Stimulated activated CD4-positive, alpha-beta T cell treated with anti-CD3 and anti-CD28 coated beads, Interleukin-4, amount 100 ng/mL, for 48 hours (primary cell): ENCODE data around the gene AURKAIP1.

Experiments used
- DNase-seq, 2 donors: peaks; one replicate each; pipeline ENCODE4 v3.0.0-alpha.2; 2020; ENCODE audit warnings: low read depth in 2 of 2

AURKAIP1 gene

DNA sequence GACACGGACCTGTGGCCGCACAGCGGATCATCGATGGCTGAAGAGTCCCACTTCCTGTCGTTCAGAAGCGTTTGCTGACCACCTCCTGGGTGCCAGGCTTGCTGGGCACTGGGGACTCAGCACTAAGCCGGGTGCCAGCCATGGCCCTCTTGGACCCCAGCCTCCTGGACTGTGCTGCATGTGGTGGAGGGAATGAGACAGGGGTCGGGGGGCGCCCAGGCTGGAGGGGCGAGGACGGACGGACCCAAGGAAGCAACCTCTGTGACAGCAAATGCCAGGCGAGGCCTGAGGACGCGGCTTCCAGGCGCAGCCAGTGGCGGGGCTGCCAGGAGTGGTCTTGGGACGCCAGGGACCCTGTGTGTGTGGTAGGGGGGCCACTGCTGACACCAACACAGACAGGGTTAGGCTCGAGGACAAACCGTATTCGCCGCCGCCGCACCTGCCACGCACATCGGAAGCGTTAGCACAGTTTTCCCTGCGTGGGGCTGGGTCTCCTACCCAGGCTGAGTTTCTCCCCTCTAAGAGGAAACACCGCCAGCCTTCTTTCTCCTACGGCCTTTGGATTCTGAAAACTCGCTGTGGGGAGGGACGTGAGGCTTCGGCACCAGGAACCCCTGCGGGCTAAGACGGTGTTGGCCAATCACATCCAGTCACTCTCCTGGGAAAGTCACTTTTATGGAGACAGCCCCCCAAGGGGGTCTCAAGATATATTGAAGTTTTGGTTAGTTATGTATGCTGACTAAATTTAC, 13.6 kb downstream of the AURKAIP1 start:
- DNase-seq = no peak

DNA sequence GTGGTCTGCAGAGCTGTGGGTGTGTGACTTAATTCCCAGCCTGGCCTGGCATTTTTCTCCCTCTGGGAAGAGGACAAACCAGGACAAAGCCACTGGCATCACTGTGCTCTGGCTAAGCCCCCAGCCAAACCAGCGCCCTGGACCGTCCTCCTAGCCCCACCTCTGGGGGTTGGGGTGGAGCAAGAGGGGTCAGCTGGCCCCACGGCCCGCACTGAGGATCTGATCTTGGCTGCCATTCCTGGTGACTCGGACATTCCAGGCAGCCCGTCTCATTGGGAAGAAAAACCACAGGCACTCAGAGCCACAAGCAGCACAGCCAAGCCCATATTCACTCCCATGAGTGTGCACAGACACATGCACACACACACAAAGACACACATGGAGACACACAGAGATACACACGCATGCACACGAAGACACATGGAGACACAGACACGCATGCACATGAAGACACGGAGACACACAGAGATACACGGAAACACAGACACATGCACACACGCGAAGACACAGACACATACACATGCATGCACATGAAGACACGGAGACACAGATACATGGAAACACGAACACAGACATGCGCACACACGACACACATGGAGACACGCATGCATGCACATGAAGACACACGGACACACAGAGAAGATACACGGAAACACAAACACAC, 14.4 kb downstream of the AURKAIP1 start:
- DNase-seq = no peak

DNA sequence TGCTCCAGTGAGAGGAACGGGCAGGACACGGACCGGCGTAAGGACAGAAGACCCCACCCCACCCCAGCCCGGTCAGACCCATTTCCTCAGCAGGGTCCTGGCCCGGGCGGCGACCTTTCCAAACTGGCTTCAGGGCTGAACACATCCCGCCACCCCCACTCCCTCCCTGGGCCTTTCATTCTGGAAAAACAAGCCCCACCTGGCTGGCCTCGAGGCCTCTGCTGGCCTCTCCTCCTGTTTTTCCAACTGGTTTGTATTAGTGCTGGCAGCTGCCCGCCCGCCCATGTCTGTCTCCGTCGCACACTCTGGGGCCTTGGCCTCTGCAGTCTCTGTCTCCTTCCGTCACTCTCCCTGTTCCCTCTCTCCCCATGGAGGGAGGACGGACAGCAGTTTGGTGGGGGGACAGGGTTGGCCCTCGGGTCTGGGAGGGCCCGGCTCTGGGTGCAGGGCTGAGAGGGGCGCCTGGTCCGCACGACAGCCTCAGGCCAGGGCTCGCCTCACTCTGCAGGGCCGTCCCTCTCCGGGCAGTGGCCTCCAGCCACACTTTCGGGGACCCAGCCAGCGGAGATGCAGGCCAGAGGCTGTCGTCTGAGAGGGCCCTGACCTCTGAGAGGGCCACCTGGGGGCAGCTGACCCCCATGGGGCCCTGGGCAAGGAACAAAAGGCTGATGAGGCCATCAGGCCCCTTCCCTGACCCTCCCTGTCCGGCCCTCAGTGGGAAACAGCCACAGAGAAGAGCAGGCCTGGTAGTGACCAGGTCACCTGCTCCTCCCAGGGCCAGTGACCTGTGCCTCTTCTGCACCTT, 15.1 kb downstream of the AURKAIP1 start:
- no peak for DNase-seq

DNA sequence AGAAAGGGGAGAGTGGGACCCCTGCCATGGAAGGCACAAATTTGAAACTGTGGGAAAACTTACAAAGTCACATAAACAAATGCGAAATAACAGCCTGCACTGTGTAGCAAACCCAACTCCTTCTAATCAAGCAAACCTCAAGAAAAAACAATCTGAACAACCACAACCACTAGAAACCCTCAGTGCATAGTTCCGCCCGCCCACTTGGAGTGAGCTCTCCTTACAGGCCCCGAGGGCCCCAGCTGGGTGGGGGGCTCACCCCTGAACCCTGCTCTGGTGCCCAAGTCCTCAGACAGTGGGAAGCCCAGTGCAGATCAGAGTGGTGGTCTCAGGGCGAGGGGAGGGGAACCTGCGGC, 15.7 kb downstream of the AURKAIP1 start:
- DNase-seq = no peak

DNA sequence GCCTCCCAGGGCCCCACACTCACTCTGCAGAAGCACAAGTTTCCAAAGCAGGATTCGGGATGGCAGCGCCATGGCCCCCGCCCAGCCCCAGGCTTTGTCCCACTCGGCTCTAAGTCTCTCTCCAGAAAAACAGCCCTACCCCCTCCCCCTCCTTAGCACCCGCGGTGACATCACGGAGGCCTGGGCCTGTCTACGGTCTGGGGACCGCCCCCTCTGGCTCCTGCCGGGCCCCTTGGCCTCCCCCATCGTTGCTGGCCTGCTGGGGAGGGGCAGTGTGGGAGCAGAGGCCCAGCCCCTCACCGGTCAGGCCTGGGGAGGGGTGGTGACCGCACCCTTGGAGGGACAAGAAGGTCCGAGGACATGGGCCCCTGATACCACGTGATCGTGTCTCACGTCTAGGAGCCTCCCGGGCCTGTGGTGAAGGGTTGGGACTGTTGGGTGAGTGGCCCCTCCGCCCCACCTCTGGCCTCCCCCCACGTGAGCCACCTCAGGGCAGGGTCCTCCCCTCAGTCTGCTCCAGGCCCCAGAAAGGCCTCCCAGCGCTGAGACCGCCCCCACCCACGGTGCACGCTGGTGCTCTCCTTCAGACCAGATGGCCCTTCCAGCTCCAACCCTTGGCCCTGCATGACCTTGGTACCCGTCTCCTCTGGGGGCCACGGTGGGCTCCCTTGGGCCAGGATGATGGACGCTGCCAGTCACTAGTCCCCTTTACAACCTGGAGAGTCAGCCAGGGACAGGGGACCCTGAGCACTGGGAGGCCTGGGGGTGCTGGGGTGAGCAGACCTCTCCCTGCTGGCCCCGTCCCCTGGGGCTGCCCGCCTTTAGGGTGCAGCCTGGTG, 16.4 kb downstream of the AURKAIP1 start, which contains the start of gene MXRA8:
MXRA8 (minus strand) TSS at position 123 of the 839 bp plus-strand sequence; CDS start at position 72, 51 bp downstream.
- DNase-seq = no peak

DNA sequence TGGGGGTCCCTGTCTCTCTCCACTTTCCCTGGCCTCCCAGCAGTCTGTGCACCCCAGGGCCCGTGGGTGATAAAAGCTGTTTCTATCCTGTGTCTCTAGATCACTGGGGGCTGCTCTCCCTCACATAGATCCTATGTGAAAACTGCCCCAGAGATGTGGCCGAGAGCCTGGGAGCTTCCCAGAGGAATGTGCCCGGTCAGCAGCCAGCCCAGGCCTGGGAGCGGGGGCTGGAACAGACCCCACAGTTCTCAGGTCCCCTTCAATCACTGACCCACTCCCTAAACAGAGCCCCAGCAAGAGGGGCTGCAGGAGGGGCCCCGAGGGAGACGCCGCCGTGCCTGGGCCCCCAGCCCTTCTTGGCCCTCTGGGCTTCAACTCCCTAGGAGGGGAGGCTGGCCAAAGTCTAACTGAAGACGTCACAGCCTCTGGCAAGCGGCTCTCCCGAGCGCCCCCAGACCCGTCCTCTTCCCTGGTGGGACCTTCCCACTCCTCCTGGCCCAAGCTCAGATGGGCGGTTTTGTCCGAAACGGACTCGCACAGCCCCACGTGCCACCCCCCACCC, 17.1 kb downstream of the AURKAIP1 start:
- no peak for DNase-seq

DNA sequence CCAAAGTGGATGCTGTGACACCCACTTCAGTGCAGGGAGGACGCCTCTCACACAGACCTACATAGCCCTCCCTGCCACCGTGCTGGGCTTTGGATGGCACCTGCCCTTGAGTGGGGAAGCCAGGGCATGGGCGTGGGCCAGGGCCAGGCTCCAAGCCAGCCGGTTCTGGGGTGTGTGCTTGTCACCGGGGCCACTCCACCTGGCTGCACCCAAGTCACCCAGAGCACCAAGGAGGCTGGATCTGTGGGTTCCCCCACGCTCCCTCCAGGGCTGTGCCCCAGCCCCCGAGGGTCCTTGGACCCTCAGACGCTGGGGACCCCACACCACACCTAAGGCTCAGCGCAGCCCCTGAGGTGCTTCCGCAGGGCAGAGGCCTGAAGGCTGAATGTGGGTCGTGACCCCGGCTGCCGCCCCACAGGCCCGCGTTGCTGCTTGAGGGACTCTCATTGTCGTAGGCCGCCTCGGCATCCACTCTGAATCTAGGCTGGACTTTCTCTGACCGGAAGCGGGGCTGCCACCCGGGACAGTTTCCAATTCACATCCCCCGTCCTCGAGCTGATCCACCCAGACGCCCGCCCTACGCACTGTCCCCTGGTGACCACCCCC, 18.1 kb downstream of the AURKAIP1 start:
- DNase-seq = no peak

DNA sequence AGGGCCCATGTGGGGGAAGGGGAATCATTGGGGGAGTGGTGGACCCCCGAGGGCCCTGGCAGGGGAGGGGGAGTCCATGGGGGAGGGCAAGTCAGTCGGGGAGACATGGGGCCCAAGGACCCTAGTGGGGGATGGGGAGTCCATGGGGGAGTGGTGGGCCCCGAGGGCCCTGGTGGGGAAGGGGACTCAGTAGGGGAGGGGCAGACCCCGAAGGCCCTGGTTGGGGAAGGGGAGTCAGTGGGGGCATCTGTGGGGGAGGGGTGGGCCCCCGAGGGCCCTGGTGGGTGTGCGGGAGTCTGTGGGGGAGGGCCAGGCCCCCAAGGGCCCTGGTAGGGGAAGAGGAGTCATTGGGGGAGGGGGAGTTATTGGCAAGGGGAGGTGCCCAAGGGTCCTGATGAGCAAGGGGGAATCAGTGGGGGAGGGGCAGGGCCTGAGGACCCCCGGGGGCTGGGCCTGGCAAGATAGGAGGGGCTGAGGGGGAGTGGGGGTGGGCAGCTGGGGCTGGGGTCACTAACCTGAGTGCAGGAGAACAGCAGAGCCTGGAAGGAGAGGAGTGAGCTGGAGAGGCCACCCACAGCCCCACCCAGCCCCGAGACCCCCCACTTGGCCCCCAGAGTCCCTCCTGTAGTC, 18.7 kb downstream of the AURKAIP1 start:
- DNase-seq = no peak

DNA sequence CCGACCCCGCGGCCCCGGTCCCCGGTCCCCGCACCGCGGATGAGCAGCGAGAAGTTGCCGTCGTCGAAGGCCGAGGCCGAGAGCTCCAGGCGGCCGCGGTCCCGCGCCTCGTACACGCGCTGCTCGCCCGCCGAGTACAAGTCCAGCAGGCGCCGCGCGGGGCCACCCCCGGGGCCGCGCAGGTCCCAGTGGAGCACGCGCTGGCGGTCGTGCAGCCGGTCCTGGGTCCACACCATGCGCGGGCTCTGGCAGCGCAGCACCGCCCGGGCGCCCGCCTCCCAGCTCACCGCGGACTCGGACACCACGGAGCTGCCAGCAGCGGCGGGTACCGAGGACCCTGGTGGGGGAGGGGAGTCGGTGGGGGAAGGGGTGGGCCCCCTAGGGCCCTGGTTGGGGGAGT, 19.6 kb downstream of the AURKAIP1 start:
- no peak for DNase-seq

DNA sequence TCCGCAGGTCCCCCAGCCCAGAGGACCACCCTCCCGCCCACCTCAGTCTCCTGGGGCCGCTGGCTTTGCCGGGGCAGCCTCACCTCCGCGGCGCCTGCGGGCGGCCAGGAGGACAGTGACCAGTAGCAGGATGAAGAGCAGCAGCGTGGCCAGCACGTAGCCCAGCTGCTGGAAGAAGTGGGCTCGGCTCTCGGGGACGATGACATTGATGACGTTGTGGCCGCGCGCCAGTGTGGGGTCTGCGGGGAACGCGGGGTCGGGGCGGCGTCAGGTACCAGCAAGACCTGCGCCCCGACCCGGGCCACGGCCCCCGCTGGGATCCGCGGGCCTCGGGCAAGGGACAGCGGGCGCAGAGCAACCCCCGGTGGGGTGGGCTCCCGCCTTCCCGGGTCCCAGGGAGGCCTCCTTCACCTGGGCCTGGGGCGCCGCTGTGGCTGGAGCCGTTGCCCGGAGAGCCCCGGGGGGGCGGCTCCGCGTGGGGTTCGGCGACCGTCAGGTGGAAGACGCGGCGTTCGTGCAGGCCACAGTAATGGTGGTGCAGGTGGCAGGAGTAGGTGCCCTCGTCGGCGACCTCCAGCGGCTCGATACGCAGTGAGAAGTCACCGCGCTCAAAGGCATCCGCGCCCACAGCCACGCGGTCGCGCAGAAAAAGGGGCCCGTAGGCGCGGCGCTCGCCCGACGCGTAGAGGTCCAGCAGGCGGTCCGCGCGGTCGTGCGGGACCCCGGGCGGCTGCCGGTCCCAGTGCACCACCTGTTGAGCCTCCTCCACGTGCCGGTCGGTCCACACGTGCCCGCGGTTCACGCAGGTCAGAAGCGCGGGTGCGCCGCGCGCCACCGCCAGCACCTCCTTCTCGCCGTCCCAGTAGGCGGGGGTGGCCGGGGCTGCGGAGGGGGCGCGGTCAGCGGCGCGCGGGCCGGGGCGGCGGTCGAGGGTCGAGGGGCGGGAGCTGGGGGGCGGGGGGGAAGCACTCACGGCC, 20.4 kb downstream of the AURKAIP1 start:
- DNase-seq = no peak

DNA sequence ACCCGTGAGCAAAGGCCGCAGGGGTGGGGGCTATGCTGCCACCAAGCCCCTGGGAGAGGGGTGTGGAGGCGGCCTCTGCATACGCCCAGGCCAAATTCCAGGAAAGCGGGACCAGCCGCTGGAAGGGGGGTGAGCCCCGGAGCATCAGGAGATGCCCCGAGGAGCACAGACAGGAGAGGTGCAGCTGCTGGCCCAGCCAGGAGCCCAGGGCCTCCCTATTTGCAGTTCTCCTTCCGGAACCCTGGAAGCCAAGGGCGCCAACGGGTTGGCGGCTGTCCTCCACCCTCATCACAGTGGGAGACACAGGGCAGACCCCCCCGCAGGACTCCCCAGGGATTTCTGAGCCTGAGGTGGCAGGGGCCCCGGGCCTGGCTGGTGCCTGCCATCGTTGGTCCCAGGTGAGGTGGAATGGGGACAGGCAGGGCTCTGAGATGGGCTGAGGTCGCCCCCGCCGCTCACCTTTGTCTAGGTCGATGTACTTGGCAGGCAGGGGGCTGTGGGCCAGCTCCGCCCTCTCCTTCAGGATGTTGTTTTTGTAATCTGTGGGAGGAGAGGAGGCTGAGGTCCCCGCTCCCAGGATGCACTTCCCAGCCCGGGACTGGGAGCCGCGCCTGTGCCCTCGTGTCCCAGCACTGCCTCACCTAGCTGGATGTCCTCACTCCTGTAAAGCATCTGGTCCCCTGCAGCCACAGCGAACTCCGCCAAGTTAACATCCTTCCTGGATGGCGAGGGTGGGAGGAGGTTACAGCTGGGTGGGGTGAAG, 21.4 kb downstream of the AURKAIP1 start:
- DNase-seq = no peak

DNA sequence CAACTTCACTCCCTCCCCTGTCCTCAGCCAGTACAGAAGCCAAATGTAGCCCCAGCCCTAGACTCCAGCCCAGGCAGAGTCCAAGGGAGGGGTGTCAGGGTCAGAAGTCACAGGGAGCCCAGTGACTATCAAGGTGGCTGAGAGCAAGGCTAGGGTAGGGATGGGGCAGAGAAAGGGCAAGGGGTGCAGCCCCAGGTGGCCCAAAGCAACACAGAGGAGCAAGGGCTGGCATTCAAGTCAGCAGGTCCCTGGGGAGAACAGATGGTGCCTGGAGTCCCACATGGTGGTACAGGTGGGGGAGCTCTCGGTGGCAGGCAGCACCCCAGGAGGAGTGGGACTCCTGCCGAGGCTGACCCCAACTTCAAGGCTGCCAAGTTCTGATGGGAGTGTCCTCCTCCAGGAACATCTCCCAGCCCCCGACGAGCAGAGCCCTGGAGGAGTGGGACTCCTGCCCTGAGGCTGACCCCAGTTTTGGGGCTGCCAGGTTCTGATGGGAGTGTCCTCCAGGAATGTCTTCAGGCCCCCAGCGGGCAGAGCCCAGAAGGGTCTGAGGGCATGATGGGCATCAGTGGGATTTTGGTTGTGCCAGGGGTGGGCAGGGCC, 22.1 kb downstream of the AURKAIP1 start:
- no peak for DNase-seq

DNA sequence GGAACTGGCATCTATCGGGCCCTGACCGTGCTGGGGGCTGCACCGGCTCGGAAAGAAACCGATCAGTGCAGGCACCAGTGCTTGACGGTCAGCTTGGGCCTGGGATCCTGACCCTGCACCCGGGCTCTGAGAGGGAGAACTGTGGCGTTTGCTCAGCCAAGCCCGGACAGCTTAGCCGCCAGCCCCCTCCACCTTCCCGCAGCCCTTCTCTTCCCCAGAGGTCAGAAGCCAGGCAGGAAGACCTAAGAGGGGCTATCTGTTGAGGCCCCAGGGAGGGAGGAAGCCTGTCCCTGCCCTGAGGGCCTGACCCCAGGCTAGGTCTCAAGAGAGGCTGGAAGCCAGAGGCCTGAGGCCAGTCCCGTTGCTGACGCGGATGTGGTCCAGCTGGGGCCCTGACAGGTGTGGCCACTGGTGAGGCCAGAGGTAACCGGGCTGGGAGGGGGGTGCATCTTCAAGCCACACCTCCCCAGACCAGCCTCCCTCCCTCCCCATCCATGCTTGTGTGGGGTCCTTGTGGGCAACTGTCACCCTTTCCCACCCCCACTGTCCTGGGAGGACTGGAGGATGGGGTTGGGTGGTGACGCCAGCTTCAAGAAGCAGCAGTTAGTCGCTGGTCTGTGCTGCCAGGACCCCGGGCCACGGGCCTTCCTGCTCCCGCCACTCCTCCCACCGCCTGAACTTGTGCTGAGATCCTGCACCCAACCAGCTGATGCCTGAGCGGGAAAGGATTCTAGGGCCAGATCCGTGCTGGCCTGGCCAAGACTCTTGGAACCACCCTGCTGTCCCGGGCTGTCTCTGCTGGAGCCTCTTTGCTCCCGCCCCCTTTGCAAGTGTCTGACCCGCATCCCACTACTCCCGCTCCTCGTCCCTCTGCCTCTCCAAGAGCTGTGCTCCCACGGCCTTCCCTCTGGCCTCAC, 23.2 kb downstream of the AURKAIP1 start:
- DNase-seq = no peak

DNA sequence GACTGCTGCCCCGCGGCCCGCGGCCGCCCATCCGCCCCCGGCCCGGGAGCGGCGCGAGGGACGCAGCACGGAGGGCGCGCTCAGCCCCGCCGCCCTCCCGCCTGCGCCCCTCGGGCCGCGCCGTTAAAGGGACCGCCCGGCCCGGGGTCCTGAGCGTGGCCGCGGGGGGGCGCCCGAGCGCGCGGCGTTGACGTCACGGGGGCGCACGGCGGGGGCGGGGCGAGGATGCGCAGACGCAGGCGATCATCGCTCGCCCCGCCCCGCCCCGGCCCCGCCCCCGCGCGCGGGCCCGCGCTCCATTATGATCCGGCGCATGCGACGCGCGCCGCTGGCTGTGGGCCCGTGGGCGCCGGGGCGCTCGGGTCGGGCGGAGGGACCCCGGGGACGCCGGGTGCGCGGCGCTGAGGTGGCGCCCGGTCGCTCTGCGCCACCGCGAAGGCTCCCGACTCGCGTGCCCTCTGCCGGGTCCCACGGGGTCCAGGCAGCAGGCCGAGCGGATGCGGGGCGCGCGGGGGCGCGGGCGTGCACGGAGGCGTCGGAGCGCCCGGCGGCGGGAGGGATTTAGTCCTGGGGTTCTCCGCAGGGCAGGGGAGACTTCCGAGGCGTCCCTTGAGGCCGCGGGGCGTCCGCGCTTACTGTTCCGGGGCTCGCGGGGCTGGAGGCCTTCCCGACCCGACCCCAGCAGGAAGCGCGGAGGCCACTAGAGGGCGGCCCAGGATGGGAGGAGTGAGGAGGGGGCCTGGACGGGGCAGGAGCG, 25.6 kb downstream of the AURKAIP1 start, which contains the start of gene DVL1:
DVL1 (minus strand) TSS at position 163 of the 757 bp plus-strand sequence. CDS start 353 bp downstream, outside the sequence.
- peak; percentile 55 to 60 for DNase-seq

DNA sequence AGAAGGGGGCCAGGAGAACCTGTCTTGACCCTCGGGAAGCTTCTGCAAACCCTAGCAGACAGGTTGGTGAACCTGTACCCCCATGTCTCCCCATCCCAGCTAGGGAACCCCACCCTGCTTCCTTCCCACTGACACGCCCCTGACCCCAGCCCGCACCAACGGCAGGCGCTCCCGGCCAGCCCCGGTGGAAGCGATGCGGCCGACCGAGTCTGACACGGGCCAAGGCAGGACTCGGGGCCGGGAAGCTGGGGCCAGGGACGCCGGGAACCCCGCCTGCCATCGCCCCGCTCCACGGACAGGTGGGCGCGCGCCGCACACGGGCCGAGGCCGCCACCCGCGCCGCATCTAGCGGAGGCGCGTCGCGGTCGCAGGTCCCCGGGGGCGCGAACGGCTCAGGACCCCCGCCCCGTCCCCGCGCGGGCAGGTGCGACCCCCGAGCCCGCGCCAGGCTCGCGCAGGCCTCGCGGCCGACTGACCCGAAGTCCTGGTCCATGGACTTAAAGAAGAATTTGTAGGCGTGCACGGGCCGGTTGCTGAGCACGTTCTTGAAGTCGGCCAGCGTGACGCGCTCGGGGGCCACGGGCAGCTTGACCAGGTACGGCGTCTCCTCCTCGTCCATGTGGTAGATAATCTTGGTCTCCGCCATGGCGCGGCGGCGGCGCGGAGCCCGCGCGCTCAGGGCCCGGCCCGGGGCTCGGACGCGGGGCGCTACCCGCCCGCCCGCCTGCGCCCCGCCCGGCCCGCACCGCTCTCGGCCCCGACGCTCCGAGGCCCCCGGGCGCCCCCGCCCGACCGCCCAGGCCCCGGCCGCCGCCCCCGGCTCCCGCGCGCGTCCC, 26.4 kb downstream of the AURKAIP1 start:
- DNase-seq = no peak
